Naive B cell (primary cell): ENCODE data around the gene ZC3H4. TPM values are rescaled to one million over a fixed set of nuclear protein-coding genes. Genes with fewer than 3 reads are reported as not detected.
"Not testable (repeated sequence)": the region's sequence is repeated elsewhere in the genome, so short reads cannot be mapped to it uniquely, and the experiment has no call there.

Experiments used
- ATAC-seq, 2 donors: fragments of 150-1000 bp; cut with Tn5 transposase; 2 replicates each; pipeline ENCODE4 v1.10.0; 2021; ENCODE audit warnings: low read depth in 2 of 2, mild to moderate bottlenecking in 2 of 2, moderate library complexity in 2 of 2
- DNase-seq: peaks from one replicate; pipeline ENCODE4 v3.0.0; 2022
- H3K27ac Mint-ChIP-seq, 6 donors: one replicate each; pipeline ENCODE4 v1.8.0; 2020 to 2022; ENCODE audit warnings: mild to moderate bottlenecking in 6 of 6, mixed read lengths in 6 of 6, moderate library complexity in 5 of 6, inconsistent platforms in 2 of 6
- H3K27me3 Mint-ChIP-seq, 3 donors: one replicate each; pipeline ENCODE4 v1.8.0; 2021 to 2022; ENCODE audit warnings: mixed read lengths in 3 of 3, mild to moderate bottlenecking in 1 of 3
- H3K36me3 Mint-ChIP-seq, 2 donors: one replicate each; pipeline ENCODE4 v1.8.0; 2020 to 2022; ENCODE audit warnings: mixed read lengths in 2 of 2, inconsistent platforms in 1 of 2, mild to moderate bottlenecking in 1 of 2
- H3K4me1 Mint-ChIP-seq, 3 donors: one replicate each; pipeline ENCODE4 v1.8.0; 2020 to 2022; ENCODE audit warnings: mixed read lengths in 3 of 3, inconsistent platforms in 1 of 3, mild to moderate bottlenecking in 1 of 3, moderate library complexity in 1 of 3
- H3K4me3 Mint-ChIP-seq, 8 donors: one replicate each; pipeline ENCODE4 v1.8.0; 2020 to 2022; ENCODE audit warnings: mild to moderate bottlenecking in 8 of 8, mixed read lengths in 8 of 8, moderate library complexity in 8 of 8, inconsistent platforms in 2 of 8
- H3K9me3 Mint-ChIP-seq, 7 donors: one replicate each; pipeline ENCODE4 v1.8.0; 2020 to 2022; ENCODE audit warnings: mixed read lengths in 7 of 7, mild to moderate bottlenecking in 5 of 7, inconsistent platforms in 2 of 7, moderate library complexity in 1 of 7
- polyA plus RNA-seq, 6 donors: library from polyadenylated mRNA; unstranded; fragments of 300-500 nt; fragmentation: Illumina TruSeq; gene quantifications; one replicate each; pipeline ENCODE4 v1.2.3, GENCODE V29; 2021; ENCODE audit warnings: low read depth in 6 of 6

ZC3H4 gene
- polyA plus RNA-seq, 6 donors from 2014 or later, result 0.46 to 2.6 (median 1.6) TPM

- H3K36me3 Mint-ChIP-seq, result peaks cover 15 to 26% of the 10 kb centered on the region in 2 donors
- no peak overlapping the region for H3K4me3 Mint-ChIP-seq
- peaks cover 9 to 16% (median 10%) of the 10 kb centered on the region in 3 donors for H3K4me1 Mint-ChIP-seq
- H3K27me3 Mint-ChIP-seq, result no peaks in the 10 kb centered on the region
- H3K9me3 Mint-ChIP-seq, result no peaks in the 10 kb centered on the region
- H3K27ac Mint-ChIP-seq, result no peak overlapping the region
- no peak for ATAC-seq
- no peak for DNase-seq
Observed at GRCh38 chr19:47145639-47146486, 32.3 kb upstream of the ZC3H4 start.

GRCh38 chr19:47144630-47145029, 31.1 kb upstream of the ZC3H4 start:
- Mint-ChIP-seq H3K27me3 (no peaks in the 10 kb centered on the region), H3K36me3 (peaks cover 9 to 23% of the 10 kb centered on the region in 2 donors), H3K9me3 (no peaks in the 10 kb centered on the region), H3K27ac (no peak overlapping the region), H3K4me1 (peaks cover 9 to 16% (median 10%) of the 10 kb centered on the region in 3 donors), H3K4me3 (no peak overlapping the region)
- no peak for ATAC-seq
- no peak for DNase-seq

- Mint-ChIP-seq H3K9me3 (no peaks in the 10 kb centered on the region), H3K4me1 (peaks cover 12 to 23% (median 14%) of the 10 kb centered on the region in 3 donors), H3K4me3 (no peak overlapping the region), H3K36me3 (peaks cover 5 to 23% of the 10 kb centered on the region in 2 donors), H3K27me3 (no peaks in the 10 kb centered on the region), H3K27ac (no peak overlapping the region)
- ATAC-seq (no peak), DNase-seq (no peak)
Observed at GRCh38 chr19:47143322-47144073, 29.9 kb upstream of the ZC3H4 start.

- no peak for DNase-seq
Observed at GRCh38 chr19:47142779-47143178, 29.2 kb upstream of the ZC3H4 start.

GRCh38 chr19:47141695-47142094, 28.1 kb upstream of the ZC3H4 start:
- no peak overlapping the region for H3K27ac Mint-ChIP-seq
- no peaks in the 10 kb centered on the region for H3K9me3 Mint-ChIP-seq
- ATAC-seq, result no peak
- H3K27me3 Mint-ChIP-seq, result no peaks in the 10 kb centered on the region
- no peak overlapping the region for H3K4me3 Mint-ChIP-seq
- H3K4me1 Mint-ChIP-seq, result peaks cover 13 to 32% (median 13%) of the 10 kb centered on the region in 3 donors
- peaks cover under 1 to 9% of the 10 kb centered on the region in 2 donors for H3K36me3 Mint-ChIP-seq
- no peak for DNase-seq

More at GRCh38 chr19:47142779-47143178, 29.2 kb upstream of the ZC3H4 start:
- no peaks in the 10 kb centered on the region for H3K27me3 Mint-ChIP-seq
- no peaks in the 10 kb centered on the region for H3K9me3 Mint-ChIP-seq
- no peak overlapping the region for H3K27ac Mint-ChIP-seq
- H3K36me3 Mint-ChIP-seq, result peaks cover 5 to 16% of the 10 kb centered on the region in 2 donors
- no peak for ATAC-seq
- H3K4me1 Mint-ChIP-seq, result peaks cover 13 to 28% (median 16%) of the 10 kb centered on the region in 3 donors
- no peak overlapping the region for H3K4me3 Mint-ChIP-seq

GRCh38 chr19:47141252-47141651, 27.7 kb upstream of the ZC3H4 start:
- peaks cover 12 to 36% (median 13%) of the 10 kb centered on the region in 3 donors for H3K4me1 Mint-ChIP-seq
- DNase-seq, H3K4me3 Mint-ChIP-seq, H3K27me3 Mint-ChIP-seq, ATAC-seq, H3K36me3 Mint-ChIP-seq, H3K27ac Mint-ChIP-seq, H3K9me3 Mint-ChIP-seq: not testable (repeated sequence)

GRCh38 chr19:47135156-47135555, 21.6 kb upstream of the ZC3H4 start:
- Mint-ChIP-seq H3K27me3 (no peaks in the 10 kb centered on the region), H3K36me3 (peaks cover 0 to 7% of the 10 kb centered on the region in 2 donors), H3K4me3 (no peak overlapping the region), H3K4me1 (peaks cover 44 to 76% (median 60%) of the 10 kb centered on the region in 3 donors), H3K27ac (peak overlapping the region in 1 of 6 donors; percentile 37), H3K9me3 (peaks cover 0 to 1% (median 0%) of the 10 kb centered on the region in 7 donors)
- no peak for ATAC-seq
- DNase-seq, result no peak

GRCh38 chr19:47134545-47134944, 21.0 kb upstream of the ZC3H4 start:
- ATAC-seq, result no peak
- H3K9me3 Mint-ChIP-seq, result peaks cover 0 to 1% (median 0%) of the 10 kb centered on the region in 7 donors
- peak overlapping the region in 3 of 6 donors; percentile 16 to 44 (median 23) for H3K27ac Mint-ChIP-seq
- no peaks in the 10 kb centered on the region for H3K27me3 Mint-ChIP-seq
- H3K36me3 Mint-ChIP-seq, result peaks cover 0 to 7% of the 10 kb centered on the region in 2 donors
- no peak for DNase-seq
- H3K4me1 Mint-ChIP-seq, result peaks cover 45 to 80% (median 62%) of the 10 kb centered on the region in 3 donors
- peak overlapping the region in 3 of 8 donors; percentile 30 to 43 (median 32) for H3K4me3 Mint-ChIP-seq

GRCh38 chr19:47133021-47133471, 19.5 kb upstream of the ZC3H4 start:
- no peak for DNase-seq
- peaks cover 0 to 7% of the 10 kb centered on the region in 2 donors for H3K36me3 Mint-ChIP-seq
- peaks cover 0 to 1% (median 0%) of the 10 kb centered on the region in 7 donors for H3K9me3 Mint-ChIP-seq
- peak overlapping the region in 4 of 6 donors; percentile 11 to 98 (median 74) for H3K27ac Mint-ChIP-seq
- no peaks in the 10 kb centered on the region for H3K27me3 Mint-ChIP-seq
- H3K4me1 Mint-ChIP-seq, result peaks cover 38 to 68% (median 58%) of the 10 kb centered on the region in 3 donors
- ATAC-seq, result no peak
- H3K4me3 Mint-ChIP-seq, result peak overlapping the region in 4 of 8 donors; percentile 45 to 98 (median 57)

GRCh38 chr19:47132194-47132852, 18.7 kb upstream of the ZC3H4 start:
- Mint-ChIP-seq H3K4me3 (peak overlapping the region; percentile 95 to 99 (median 98)), H3K27ac (peak overlapping the region in 4 of 6 donors; percentile 11 to 98 (median 70))
- no peak for DNase-seq

GRCh38 chr19:47130589-47131227, 17.1 kb upstream of the ZC3H4 start, which contains the start of gene SAE1:
TSS of gene SAE1 (plus strand) at chr19:47130835. CDS start at chr19:47130931, 96 bp downstream.
- Mint-ChIP-seq H3K9me3 (peaks cover 0 to 1% (median 0%) of the 10 kb centered on the region in 7 donors), H3K27ac (peak within 1 kb of the TSS; percentile 96 to 99 (median 98)), H3K27me3 (no peaks in the 10 kb centered on the region), H3K4me3 (peak within 1 kb of the TSS; percentile 95 to 99 (median 98)), H3K4me1 (peaks cover 38 to 58% (median 53%) of the 10 kb centered on the region in 3 donors), H3K36me3 (peaks cover 0 to 7% of the 10 kb centered on the region in 2 donors)
- peak; percentile 87 to 89 for ATAC-seq
- peak; percentile 94 for DNase-seq

More at GRCh38 chr19:47132194-47132852, 18.7 kb upstream of the ZC3H4 start:
- Mint-ChIP-seq H3K4me1 (peaks cover 38 to 68% (median 58%) of the 10 kb centered on the region in 3 donors), H3K9me3 (peaks cover 0 to 1% (median 0%) of the 10 kb centered on the region in 7 donors), H3K27me3 (no peaks in the 10 kb centered on the region), H3K36me3 (peaks cover 0 to 7% of the 10 kb centered on the region in 2 donors)
- ATAC-seq, result no peak

GRCh38 chr19:47130120-47130588, 16.6 kb upstream of the ZC3H4 start:
- Mint-ChIP-seq H3K27me3 (no peaks in the 10 kb centered on the region), H3K9me3 (peaks cover 0 to 1% (median 0%) of the 10 kb centered on the region in 7 donors), H3K27ac (peak overlapping the region; percentile 96 to 99 (median 98)), H3K4me3 (peak overlapping the region; percentile 95 to 99 (median 98)), H3K4me1 (peaks cover 37 to 52% (median 49%) of the 10 kb centered on the region in 3 donors), H3K36me3 (peaks cover 0 to 7% of the 10 kb centered on the region in 2 donors)
- no peak for ATAC-seq
- DNase-seq, result no peak
